ENCODE data around the gene WDR31.
"Not testable (repeated sequence)": the region's sequence is repeated elsewhere in the genome, so short reads cannot be mapped to it uniquely, and the experiment has no call there.

Gene WDR31

DNA sequence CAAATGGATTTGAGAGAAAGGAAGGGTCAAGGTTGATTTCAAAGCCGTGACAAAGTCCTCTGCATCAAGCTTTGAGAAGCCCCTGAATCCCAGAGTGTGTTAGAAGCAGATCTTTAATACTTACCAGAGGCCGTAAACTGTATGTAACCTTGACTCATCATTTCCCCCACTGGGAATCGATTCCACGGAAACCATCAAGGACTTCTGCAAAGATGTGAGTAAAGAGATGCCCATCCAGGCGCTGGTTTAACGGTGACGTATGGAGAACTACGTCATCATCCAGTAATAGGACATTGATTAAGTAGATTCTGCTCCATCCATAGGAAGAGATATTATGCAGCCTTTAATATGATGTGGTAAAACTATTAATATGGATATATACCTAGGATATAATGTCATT, 38.5 kb downstream of the WDR31 start:
- H3K27me3 Mint-ChIP-seq: no peaks in the 10 kb centered on the region
- H3K36me3 Mint-ChIP-seq (ENCODE audit: low read depth): no peaks in the 10 kb centered on the region
- H3K9me3 Mint-ChIP-seq: no peaks in the 10 kb centered on the region
- no peak for DNase-seq
- no peak overlapping the region for H3K4me3 Mint-ChIP-seq
- H3K4me1 Mint-ChIP-seq (ENCODE audit: low read depth): no peaks in the 10 kb centered on the region
- no peak overlapping the region for H3K27ac Mint-ChIP-seq

- Mint-ChIP-seq H3K27me3 (no peaks in the 10 kb centered on the region), H3K9me3 (no peaks in the 10 kb centered on the region), H3K27ac (no peak overlapping the region), H3K4me1 (ENCODE audit: low read depth) (no peaks in the 10 kb centered on the region), H3K36me3 (ENCODE audit: low read depth) (peaks cover 2% of the 10 kb centered on the region), H3K4me3 (no peak overlapping the region)
- no peak for DNase-seq
Measured at GRCh38 chr9:113299800-113300292, 40.2 kb downstream of the WDR31 start.

- H3K36me3 Mint-ChIP-seq (ENCODE audit: low read depth): peaks cover 7% of the 10 kb centered on the region
- no peaks in the 10 kb centered on the region for H3K4me1 Mint-ChIP-seq (ENCODE audit: low read depth)
- no peak overlapping the region for H3K27ac Mint-ChIP-seq
- H3K4me3 Mint-ChIP-seq: no peak overlapping the region
- H3K27me3 Mint-ChIP-seq: no peaks in the 10 kb centered on the region
- no peak for DNase-seq
- no peaks in the 10 kb centered on the region for H3K9me3 Mint-ChIP-seq
Measured at GRCh38 chr9:113298924-113299770, 40.9 kb downstream of the WDR31 start.

- DNase-seq: no peak
- Mint-ChIP-seq H3K36me3 (ENCODE audit: low read depth) (peaks cover 15% of the 10 kb centered on the region), H3K27ac (no peak overlapping the region), H3K4me1 (ENCODE audit: low read depth) (no peaks in the 10 kb centered on the region), H3K4me3 (no peak overlapping the region), H3K27me3 (no peaks in the 10 kb centered on the region), H3K9me3 (no peaks in the 10 kb centered on the region)
Measured at GRCh38 chr9:113298311-113298710, 41.8 kb downstream of the WDR31 start.

- Mint-ChIP-seq H3K27me3 (no peaks in the 10 kb centered on the region), H3K27ac (peak overlapping the region; percentile 17), H3K4me3 (no peak overlapping the region), H3K36me3 (ENCODE audit: low read depth) (peaks cover 28% of the 10 kb centered on the region), H3K9me3 (no peaks in the 10 kb centered on the region), H3K4me1 (ENCODE audit: low read depth) (no peaks in the 10 kb centered on the region)
- DNase-seq: no peak
Measured at GRCh38 chr9:113296796-113297558, 43.1 kb downstream of the WDR31 start.

GRCh38 chr9:113296247-113296646, 43.8 kb downstream of the WDR31 start:
- not testable (repeated sequence) for H3K27me3 Mint-ChIP-seq; H3K4me3 Mint-ChIP-seq; DNase-seq; H3K4me1 Mint-ChIP-seq (ENCODE audit: low read depth); H3K9me3 Mint-ChIP-seq
- Mint-ChIP-seq H3K36me3 (ENCODE audit: low read depth) (peaks cover 36% of the 10 kb centered on the region), H3K27ac (peak overlapping the region; percentile 17)

DNA sequence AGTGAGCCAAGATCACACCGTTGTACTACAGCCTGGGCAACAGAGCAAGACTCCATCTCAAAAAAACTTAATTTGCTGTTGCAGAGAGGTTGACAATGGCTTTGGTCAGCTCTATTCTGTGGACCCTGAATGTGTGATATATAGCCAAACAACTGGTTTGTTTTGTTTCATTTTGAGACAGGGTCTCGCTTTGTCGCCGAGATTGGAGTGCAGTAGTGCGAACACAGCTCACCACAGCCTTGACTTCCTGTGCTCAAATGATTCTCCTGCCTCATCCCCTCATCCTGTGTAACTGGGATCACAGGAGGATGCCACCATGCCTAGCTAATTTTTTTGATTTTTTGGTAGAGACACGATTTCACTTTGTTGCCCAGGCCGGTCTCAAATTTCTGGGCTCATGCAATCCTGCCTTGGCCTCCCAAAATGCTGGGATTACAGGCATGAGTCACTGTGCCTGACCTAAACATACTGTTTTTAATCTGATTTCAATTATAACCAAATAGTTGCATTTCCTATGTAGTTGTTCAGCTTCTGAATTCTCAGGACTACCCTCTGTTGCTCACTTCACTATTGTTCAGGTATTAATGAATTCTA, 46.7 kb downstream of the WDR31 start:
- Mint-ChIP-seq H3K36me3 (ENCODE audit: low read depth) (peaks cover 64% of the 10 kb centered on the region), H3K4me1 (ENCODE audit: low read depth) (no peaks in the 10 kb centered on the region), H3K4me3 (no peak overlapping the region)

DNA sequence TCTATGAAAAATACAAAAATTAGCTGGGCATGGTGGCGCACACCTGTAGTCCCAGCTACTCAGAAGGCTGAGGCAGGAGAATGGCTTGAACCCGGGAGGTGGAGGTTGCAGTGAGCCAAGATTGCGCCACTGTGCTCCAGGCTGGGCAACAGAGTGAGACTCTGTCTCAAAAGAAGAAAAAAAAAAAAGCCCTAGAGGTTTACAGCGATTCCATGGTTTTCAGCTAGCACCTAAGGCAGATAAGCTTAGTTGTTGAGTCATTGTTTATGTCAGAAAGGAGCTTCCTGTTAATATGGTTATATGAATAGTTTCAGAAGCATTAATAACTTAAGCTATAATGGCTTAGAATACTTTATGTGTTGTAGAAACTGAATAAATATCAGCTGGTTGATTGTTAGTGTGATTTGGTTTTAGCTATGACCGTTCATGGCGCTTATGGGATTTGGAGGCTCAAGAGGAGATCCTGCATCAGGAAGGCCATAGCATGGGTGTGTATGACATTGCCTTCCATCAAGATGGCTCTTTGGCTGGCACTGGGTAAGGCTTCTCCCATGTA, 49.9 kb downstream of the WDR31 start:
- peak overlapping the region; percentile 67 for H3K27ac Mint-ChIP-seq
- no peaks in the 10 kb centered on the region for H3K9me3 Mint-ChIP-seq
- H3K4me3 Mint-ChIP-seq: no peak overlapping the region
- peaks cover 93% of the 10 kb centered on the region for H3K36me3 Mint-ChIP-seq (ENCODE audit: low read depth)
- DNase-seq: no peak
- no peaks in the 10 kb centered on the region for H3K4me1 Mint-ChIP-seq (ENCODE audit: low read depth)
- H3K27me3 Mint-ChIP-seq: no peaks in the 10 kb centered on the region

More for the DNA sequence above, 46.7 kb downstream of the WDR31 start:
- Mint-ChIP-seq H3K27me3 (no peaks in the 10 kb centered on the region), H3K9me3 (no peaks in the 10 kb centered on the region), H3K27ac (peak overlapping the region; percentile 55)
- no peak for DNase-seq

DNA sequence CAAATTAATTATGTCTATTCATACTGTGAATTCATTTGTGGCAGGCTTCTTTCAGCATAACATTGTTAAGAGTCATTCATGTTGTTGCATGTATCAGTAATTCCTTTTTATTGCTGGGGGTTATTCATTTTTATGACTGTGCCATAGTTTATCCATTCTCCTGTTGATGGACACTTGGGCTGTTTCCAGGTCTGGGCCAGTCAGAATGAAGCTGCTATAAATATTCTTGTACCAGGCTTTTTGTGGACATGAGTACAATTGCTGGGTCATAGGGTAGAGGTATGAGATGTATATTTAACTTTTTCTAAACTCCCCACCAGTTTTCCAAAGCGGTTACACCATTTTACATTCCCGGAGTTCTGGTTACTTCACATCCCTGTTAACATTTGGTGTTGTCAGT, 51.0 kb downstream of the WDR31 start:
- Mint-ChIP-seq H3K27me3 (no peaks in the 10 kb centered on the region), H3K9me3 (no peaks in the 10 kb centered on the region), H3K36me3 (ENCODE audit: low read depth) (peaks cover 95% of the 10 kb centered on the region), H3K4me3 (no peak overlapping the region), H3K27ac (peak overlapping the region; percentile 19), H3K4me1 (ENCODE audit: low read depth) (no peaks in the 10 kb centered on the region)
- no peak for DNase-seq

- Mint-ChIP-seq H3K27ac (peak overlapping the region; percentile 18), H3K9me3 (no peaks in the 10 kb centered on the region), H3K27me3 (no peaks in the 10 kb centered on the region), H3K4me1 (ENCODE audit: low read depth) (peaks cover 33% of the 10 kb centered on the region), H3K4me3 (no peak overlapping the region), H3K36me3 (ENCODE audit: low read depth) (peaks cover 86% of the 10 kb centered on the region)
- no peak for DNase-seq
Measured at GRCh38 chr9:113281356-113281755, 58.7 kb downstream of the WDR31 start.

DNA sequence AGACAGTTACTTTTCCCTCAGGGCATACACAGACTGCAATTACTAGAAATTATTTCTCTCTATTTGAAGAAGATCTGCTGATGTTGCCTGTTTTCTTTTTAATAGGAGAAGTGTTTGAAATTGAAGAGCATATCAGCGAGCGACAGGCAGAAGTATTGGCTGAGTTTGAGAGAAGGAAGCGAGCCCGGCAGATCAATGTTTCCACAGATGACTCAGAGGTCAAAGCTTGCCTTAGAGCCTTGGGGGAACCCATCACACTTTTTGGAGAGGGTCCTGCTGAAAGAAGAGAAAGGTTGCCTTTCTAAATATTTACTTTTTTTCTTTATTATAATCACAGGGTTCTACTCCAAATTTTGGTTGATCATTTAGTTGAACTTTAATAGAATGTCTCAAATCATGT, 61.2 kb downstream of the WDR31 start:
- Mint-ChIP-seq H3K36me3 (ENCODE audit: low read depth) (peaks cover 66% of the 10 kb centered on the region), H3K27ac (peak overlapping the region; percentile 73), H3K4me1 (ENCODE audit: low read depth) (peaks cover 38% of the 10 kb centered on the region), H3K4me3 (peak overlapping the region; percentile 46), H3K27me3 (no peaks in the 10 kb centered on the region), H3K9me3 (no peaks in the 10 kb centered on the region)
- no peak for DNase-seq

DNA sequence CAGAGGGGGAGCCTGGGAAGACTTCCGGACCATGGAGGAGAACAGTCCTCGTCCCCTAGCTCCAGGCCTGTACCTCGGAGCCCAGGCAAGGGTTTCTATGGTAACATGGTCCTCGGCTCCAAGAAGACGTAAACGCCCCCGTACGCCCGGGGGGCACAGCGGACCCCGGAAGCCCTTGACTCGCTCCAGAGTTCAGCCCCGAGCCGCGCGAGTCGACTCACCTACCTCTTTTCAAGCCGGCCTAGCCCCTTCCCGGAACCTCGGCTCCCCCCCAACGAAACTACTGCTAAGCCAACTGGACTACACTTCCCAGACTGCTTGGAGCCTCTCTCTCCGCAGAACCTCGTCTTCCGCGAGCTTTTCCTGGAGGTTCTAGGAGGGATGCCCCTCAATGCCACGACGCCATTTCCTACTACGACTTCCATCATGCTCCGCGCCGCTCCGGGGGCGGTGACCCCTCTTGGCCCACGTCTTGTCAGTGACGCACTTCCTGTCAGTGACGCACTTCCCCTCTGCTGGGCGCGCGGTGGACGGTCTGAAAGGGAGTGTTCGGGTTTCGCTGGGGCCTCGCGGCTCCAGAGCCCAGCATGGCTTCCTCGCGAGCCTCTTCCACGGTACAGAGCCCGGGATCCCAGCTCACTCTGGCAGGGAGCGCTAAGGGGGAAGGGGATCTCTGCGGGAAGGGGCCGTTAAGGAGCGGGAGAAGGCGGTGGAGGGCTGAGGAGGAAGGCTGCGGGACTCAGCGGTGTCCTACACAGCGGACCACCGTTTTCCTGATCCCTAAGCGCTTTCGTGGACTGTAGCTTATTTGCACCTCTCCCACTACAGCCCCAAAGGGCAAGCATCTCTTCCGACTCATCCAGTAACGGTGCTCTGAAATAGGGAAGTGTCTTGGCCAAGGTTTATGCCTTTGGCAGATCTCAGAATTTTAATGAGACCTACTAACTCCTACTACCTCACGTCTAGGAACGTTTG, 64.6 kb downstream of the WDR31 start, which contains the start of the genes CDC26 and PRPF4:
Gene CDC26 (minus strand): TSS at position 416 of the 975 bp plus-strand sequence. CDS start 3,065 bp downstream, outside the sequence.
Gene PRPF4 (plus strand): TSS at position 502 of the 975 bp plus-strand sequence. CDS start 86 bp downstream, at position 588.
- no peak within 1 kb of the TSS for H3K4me3 Mint-ChIP-seq
- H3K9me3 Mint-ChIP-seq: no peaks in the 10 kb centered on the region
- no peaks in the 10 kb centered on the region for H3K27me3 Mint-ChIP-seq
- peaks cover 61% of the 10 kb centered on the region for H3K36me3 Mint-ChIP-seq (ENCODE audit: low read depth)
- DNase-seq: peak; percentile 96
- peaks cover 43% of the 10 kb centered on the region for H3K4me1 Mint-ChIP-seq (ENCODE audit: low read depth)
- no peak within 1 kb of the TSS for H3K27ac Mint-ChIP-seq

- Mint-ChIP-seq H3K27ac (no peak overlapping the region), H3K9me3 (no peaks in the 10 kb centered on the region), H3K4me1 (ENCODE audit: low read depth) (peaks cover 40% of the 10 kb centered on the region), H3K27me3 (no peaks in the 10 kb centered on the region), H3K4me3 (no peak overlapping the region), H3K36me3 (ENCODE audit: low read depth) (peaks cover 59% of the 10 kb centered on the region)
- no peak for DNase-seq
Measured at GRCh38 chr9:113274474-113275156, 65.5 kb downstream of the WDR31 start.
